NCI-H524 (cell line): Measurements from ENCODE around the gene SLC6A2.
"Not testable (repeated sequence)": the region's sequence is repeated elsewhere in the genome, so short reads cannot be mapped to it uniquely, and the experiment has no call there.

ENCODE experiments used
- DNase-seq, 2 experiments: peaks; one replicate each; lab custom pipeline; 2025; lab: John Stamatoyannopoulos, UW

SLC6A2 gene

GRCh38 chr16:55711959-55712876, 56.4 kb downstream of the SLC6A2 start:
- DNase-seq = peak; percentile 37 to 78

- no peak for DNase-seq
Observed at GRCh38 chr16:55713103-55713502, 57.3 kb downstream of the SLC6A2 start.

DNA sequence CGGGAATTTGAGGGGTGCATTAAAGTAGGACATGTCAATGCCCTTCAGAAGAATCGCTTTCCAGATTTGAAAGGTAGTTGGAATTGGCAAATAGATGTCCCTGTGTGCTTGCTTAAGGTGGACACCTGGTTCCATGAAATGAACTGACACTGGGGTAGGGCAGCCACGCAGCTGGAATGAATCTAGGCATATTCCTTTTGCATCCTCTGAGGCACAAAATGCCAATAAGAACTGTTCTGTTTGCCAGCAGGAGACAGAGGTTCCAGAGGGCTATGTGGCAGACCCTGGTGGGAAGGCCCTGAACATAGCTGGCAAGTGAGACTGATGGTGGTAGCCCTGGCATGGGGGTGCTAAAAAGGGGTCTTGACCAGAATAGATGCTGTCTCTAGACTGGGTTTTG, 61.5 kb downstream of the SLC6A2 start:
- DNase-seq = no peak

DNA sequence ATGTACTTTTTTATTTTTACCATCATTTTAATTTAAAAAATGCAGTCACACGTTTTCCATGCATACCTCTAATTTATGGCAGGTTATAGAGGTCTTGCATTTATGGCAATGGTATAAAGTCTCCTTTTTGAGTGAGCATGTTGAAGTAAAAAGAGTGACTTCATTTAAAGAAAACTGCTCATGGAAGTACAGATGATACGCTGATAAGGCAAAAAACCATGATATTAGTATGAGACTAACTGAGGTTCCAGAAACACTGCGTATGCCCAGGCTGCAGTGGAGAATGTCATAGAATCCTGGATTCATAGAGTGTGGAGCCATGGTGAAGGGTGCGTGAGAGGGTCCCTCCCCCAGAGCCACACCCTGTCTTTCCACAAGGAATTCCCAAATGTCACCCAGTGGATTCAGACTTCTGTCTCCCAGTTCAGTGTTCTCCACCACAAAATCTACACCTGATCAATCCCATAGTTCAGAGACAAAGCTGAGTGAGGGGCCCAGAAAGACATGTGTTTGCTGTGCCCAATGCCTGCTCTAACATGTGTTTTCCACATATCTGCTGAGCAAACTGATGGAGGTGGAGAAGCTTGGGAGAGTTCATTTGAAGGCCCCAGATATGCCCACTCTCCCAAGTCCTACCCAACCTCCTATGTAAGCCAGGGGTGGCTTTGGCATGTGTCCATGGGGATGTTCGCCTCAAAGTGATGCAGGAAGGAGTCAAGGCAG, 69.4 kb downstream of the SLC6A2 start:
- DNase-seq = no peak

DNA sequence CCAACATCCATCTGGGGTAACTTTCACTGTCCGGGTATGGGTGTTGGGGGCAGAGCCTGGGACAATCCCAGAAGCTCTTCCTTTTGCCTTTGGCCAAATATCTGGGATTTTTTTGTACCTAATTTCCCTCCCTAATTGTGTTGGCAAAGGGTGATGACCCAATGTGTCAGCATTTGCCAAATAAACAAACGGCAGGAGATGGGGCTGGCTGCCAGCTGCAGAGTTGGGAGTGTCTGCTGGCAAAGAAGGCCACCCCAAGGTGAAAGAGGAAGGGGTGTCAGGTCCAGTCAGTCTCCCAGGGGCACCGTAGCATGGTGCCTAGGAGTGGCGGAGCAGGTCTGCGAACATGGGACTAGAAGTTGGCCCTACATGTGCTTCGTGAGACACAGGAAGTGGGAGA, 73.0 kb downstream of the SLC6A2 start:
- DNase-seq = no peak

GRCh38 chr16:55730115-55730514, 74.3 kb downstream of the SLC6A2 start:
- no peak for DNase-seq

DNA sequence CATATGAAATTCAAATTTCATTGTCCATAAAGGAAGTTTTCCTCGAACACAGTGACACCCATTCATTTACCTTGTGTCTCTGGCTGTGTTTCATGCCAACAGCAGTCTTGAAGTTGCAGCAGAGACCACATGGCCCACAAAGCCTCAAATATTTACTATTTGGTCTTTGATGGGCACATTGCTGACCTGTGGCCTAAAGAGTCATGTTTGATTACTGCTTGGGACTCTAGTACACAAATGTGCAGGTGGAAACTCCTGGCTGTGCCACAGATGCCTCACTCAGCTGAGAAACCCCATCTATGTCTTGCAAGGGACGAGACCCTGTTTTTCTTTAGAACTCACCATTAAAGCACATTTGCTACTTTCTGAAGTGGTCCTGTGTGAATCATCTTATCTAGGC, 76.7 kb downstream of the SLC6A2 start:
- no peak for DNase-seq

DNA sequence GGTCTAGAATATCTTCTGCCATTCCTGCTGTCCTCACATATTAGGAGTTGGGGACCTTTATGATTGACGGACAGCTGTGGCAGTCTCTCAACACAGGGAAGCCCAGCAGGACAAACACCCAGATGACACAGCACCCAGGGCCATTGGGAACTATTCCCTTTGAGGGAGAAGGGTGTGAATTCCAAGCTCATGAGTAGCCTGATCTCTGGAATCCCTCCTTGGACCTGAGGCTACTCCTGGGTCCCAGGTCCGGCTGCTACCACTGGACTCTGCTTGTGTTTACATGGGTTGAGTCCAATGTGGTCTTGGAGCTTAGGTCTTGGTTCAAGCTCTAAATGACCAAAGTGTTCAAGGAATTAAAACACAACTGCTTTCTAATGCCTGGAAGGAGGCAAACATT, 78.9 kb downstream of the SLC6A2 start:
- no peak for DNase-seq

- DNase-seq = no peak
Observed at GRCh38 chr16:55735120-55735781, 79.5 kb downstream of the SLC6A2 start.

DNA sequence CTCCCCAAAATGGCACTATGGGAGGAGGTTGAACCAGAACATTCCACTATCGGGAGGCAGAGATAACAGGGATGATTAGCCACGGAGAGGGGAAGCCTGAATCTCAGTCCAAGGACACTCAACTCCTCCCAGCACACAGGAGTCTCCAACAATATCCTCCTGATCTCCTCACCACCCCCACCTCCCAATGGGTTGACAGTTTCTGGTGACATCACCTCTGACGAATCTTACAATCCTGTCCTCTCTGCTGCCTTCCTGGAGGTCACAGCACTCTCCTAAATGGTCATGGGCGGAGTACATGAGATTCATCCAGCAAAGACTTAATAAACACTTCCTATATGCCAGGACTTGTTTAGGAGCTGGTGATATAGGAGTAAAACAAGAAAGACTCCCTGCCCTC, 80.9 kb downstream of the SLC6A2 start:
- no peak for DNase-seq

- DNase-seq = no peak
Observed at GRCh38 chr16:55737318-55737717, 81.5 kb downstream of the SLC6A2 start.

DNA sequence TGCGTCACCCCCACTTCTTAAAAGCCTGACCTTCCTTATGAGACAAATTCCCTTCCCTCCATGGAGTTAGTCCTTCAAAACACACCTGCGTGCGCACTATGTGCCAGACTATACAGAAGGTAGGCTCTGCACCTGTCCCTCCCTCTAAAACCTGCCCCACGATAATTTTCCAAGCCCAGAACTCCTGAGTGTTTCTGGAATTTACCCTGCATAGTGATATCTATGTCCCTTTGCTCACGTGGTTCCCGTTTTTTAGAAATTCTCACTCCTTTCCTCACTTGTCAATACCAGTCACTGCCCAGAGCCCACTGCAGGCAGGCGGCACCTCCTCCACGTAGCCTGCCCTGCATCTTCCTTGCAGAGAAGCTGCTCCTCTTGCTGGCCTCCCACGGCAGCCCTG, 82.2 kb downstream of the SLC6A2 start:
- no peak for DNase-seq

GRCh38 chr16:55746081-55746480, 90.3 kb downstream of the SLC6A2 start:
- DNase-seq = no peak

GRCh38 chr16:55747785-55748184, 92.0 kb downstream of the SLC6A2 start:
- DNase-seq = no peak

- DNase-seq = not testable (repeated sequence)
Observed at GRCh38 chr16:55752465-55753144, 96.8 kb downstream of the SLC6A2 start.

- DNase-seq = not testable (repeated sequence)
Observed at GRCh38 chr16:55753145-55753631, 97.4 kb downstream of the SLC6A2 start.
